Measurements from ENCODE around the gene MDN1.

DNA sequence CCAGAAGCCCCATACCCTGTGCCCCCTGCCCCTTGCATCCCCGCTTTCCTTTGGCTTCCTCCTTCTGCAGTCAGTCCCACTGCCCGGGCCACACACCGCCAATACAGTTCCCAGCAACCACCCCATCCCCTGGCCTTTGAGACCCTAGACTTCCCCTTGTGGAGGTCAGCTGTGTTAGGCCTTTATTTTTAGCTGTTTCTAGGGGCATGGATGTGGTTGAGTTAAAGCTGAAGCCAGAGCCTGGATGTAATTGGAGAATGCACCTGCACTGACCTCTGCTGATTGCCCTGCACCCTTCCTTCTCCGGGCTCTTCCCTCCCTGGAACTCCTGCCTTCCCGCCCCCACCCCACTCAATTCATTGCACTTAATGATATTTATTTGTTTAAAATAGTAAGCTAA is 214.9 kb downstream of the MDN1 start:
- TF ChIP-seq POLR2A (IDR thresholded peaks at IDR 0.05; ENCODE audit: low read length) = no peak
- TF ChIP-seq GATA1 (IDR thresholded peaks at IDR 0.05; ENCODE audit: low read depth, low read length) = no peak

Data from erythroblast (primary cell).